Activated CD4-positive, alpha-beta T cell treated with anti-CD3 and anti-CD28 coated beads for 36 hours (primary cell): ENCODE data around the gene ZNF174. TPM values are rescaled to one million over a fixed set of nuclear protein-coding genes. Genes with fewer than 3 reads are reported as not detected.

Experiments used
- total RNA-seq, 2 experiments: library from RNA; stranded (reverse); gene quantifications; one replicate each; pipeline ENCODE4 v1.2.3, GENCODE V29; 2021

ZNF174 gene
- total RNA-seq, 2 experiments from 2014 or later = 7.4 to 9.5 TPM

Other genes with a start within 250 kb of the ZNF174 start
- not detected for gene OR1F1, start 213.0 kb upstream of the ZNF174 start, total RNA-seq
- gene ZNF200, start 166.1 kb upstream of the ZNF174 start, total RNA-seq = 1 to 10 TPM; 8.3 to 9.0 TPM
- gene MEFV, start 144.6 kb upstream of the ZNF174 start, total RNA-seq = under 1 TPM; 0.09 to 0.14 TPM
- 10 to 100 TPM; 19.2 to 19.6 TPM for gene ZNF263, start 117.7 kb upstream of the ZNF174 start, total RNA-seq
- 1 to 10 TPM; 2.9 TPM for gene TIGD7, start 95.8 kb upstream of the ZNF174 start, total RNA-seq
- 10 to 100 TPM; 23.2 to 27.4 TPM for gene ZNF75A, start 95.7 kb upstream of the ZNF174 start, total RNA-seq
- not detected for gene OR2C1, start 45.3 kb upstream of the ZNF174 start, total RNA-seq
- gene ZSCAN32, start 211 bp upstream of the ZNF174 start, total RNA-seq = 10 to 100 TPM; 15.7 to 17.4 TPM
- 1 to 10 TPM; 1.9 to 2.4 TPM for gene ZNF597, start 42.3 kb downstream of the ZNF174 start, total RNA-seq
- gene NAA60, start 42.5 kb downstream of the ZNF174 start, total RNA-seq = 10 to 100 TPM; 25.9 to 38.9 TPM
- gene C16orf90, start 94.3 kb downstream of the ZNF174 start, total RNA-seq = not detected
- gene CLUAP1, start 99.8 kb downstream of the ZNF174 start, total RNA-seq = 10 to 100 TPM; 20.2 to 21.3 TPM
- 10 to 100 TPM; 14.9 to 20.5 TPM for gene NLRC3, start 176.2 kb downstream of the ZNF174 start, total RNA-seq
- gene SLX4, start 210.4 kb downstream of the ZNF174 start, total RNA-seq = 10 to 100 TPM; 10.7 to 11.7 TPM